Lower leg skin (tissue), 4 donors: ENCODE results near the gene DPH6. TPM values are rescaled to one million over a fixed set of nuclear protein-coding genes. Genes with fewer than 3 reads are reported as not detected.

Experiments
- DNase-seq, 2 donors: peaks; one replicate each; pipeline ENCODE4 v3.0.0-alpha.2; 2019; ENCODE audit warnings: low spot score in 2 of 2
- H3K4me3 ChIP-seq: fragments of 200-600 bp; sonication (generic); 2 replicates; pipeline ENCODE4 v1.5.1; 2017; ENCODE audit warnings: mild to moderate bottlenecking, low read depth; ENCODE audit not compliant: poor library complexity, severe bottlenecking
- POLR2A ChIP-seq, 2 donors: fragments of 450-650 bp; IDR thresholded peaks; one replicate each; pipeline ENCODE4 v1.6.1; 2016 to 2017; ENCODE audit warnings: antibody characterized with exemption in 2 of 2, mild to moderate bottlenecking in 1 of 2, moderate library complexity in 1 of 2
- WGBS, 2 donors: methylation state at CpG; one replicate each; pipeline ENCODE4 v1.1.5; 2018; 5-methylcytosine and 5-hydroxymethylcytosine counted together
- intact Hi-C: fragments of 100-400 bp; cut with DNase I; formaldehyde crosslinking; loops from one replicate; pipeline ENCODE4 v1.15.0; 2023; ENCODE audit warnings: low total_unique reads
- total RNA-seq, 4 donors: library from RNA; depleted of rRNA; stranded (reverse); fragments of >200 nt; gene quantifications; one replicate each; pipeline ENCODE4 v1.1.0, GENCODE V29; 2016
- TF ChIP-seq, protein P1 (sequence below), 3 donors: fragments of 450-650 bp; IDR thresholded peaks; one replicate each; pipeline ENCODE4 v1.5.1; 2016; ENCODE audit warnings: antibody characterized with exemption in 3 of 3, mild to moderate bottlenecking in 3 of 3, moderate library complexity in 2 of 3

Gene DPH6
- total RNA-seq, 4 donors from 2014 or later = 8.1 to 26.4 (median 18.8) TPM

DNA sequence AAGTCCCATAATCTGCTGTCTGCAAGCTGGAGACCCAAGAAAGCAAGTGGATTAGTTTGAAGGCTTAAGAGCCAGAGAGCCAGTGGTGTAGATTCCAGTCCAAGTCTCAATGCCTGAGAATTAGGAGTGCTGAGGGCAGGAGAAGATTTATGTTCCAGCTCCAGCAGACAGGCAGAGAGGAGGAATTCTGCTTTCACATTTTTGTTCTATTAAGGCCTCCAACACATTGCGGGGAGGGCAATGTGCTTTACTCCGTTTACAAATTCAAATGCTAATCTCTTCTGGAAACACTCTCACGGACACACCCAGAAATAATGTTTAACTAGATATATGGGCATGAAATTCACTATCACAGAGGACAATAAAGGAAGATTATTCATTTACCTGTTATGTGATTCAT lies 54.0 kb downstream of the DPH6 start:
- TF ChIP-seq, protein P1, sequence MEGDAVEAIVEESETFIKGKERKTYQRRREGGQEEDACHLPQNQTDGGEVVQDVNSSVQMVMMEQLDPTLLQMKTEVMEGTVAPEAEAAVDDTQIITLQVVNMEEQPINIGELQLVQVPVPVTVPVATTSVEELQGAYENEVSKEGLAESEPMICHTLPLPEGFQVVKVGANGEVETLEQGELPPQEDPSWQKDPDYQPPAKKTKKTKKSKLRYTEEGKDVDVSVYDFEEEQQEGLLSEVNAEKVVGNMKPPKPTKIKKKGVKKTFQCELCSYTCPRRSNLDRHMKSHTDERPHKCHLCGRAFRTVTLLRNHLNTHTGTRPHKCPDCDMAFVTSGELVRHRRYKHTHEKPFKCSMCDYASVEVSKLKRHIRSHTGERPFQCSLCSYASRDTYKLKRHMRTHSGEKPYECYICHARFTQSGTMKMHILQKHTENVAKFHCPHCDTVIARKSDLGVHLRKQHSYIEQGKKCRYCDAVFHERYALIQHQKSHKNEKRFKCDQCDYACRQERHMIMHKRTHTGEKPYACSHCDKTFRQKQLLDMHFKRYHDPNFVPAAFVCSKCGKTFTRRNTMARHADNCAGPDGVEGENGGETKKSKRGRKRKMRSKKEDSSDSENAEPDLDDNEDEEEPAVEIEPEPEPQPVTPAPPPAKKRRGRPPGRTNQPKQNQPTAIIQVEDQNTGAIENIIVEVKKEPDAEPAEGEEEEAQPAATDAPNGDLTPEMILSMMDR (IDR thresholded peaks at IDR 0.05) = no peak
- TF ChIP-seq POLR2A (IDR thresholded peaks at IDR 0.05) = no peak
- no peak for DNase-seq
- 57 to 63% methylated on average over 3 of the region's 3 CpGs for WGBS, 2 donors
- intact Hi-C loops = no loop called here
- no peak overlapping the region for H3K4me3 ChIP-seq

DNA sequence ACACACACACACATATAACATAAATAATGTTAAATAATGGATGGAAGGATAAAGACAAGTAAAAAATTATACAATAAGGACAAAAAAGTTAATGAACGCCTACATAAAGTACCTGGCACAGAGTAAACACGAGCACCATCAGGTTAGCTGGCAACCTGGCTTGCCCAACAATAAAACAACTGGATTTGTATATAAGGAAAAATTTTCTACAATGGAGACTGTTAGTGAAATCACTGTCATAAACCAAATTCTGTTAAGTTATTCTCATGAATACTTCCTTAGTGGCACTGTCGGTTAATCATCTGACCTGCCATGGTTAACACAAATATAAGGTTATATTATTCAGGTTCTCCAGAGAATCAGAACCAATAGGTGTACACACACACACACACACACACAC lies 54.8 kb downstream of the DPH6 start:
- H3K4me3 ChIP-seq = no peak overlapping the region
- intact Hi-C loops = no loop called here
- no peak for DNase-seq
- TF ChIP-seq POLR2A (IDR thresholded peaks at IDR 0.05) = no peak
- TF ChIP-seq, protein P1 (IDR thresholded peaks at IDR 0.05) = no peak
- 71 to 91% methylated on average over 3 of the region's 3 CpGs for WGBS, 2 donors

DNA sequence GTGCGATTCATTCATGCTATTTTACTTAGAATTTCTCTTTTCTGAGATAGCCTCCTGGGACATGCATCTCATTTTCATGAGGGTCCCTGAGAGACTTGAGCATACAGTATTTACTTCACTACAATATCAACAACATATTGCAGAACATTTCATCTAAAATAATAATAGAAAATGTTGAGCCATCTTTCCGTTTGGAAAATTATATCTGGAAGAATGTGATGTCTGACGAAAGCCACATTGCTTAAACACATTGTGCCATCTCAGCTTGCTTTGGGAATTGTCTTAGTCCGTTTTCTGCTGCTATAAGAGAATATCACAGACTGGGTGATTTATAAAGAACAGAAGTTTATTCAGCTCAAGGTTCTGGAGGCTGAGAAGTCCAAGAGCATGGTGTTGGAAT lies 55.5 kb downstream of the DPH6 start:
- WGBS, 2 donors = 84 to 89% methylated on average over 4 of the region's 4 CpGs
- DNase-seq = no peak
- intact Hi-C loops = no loop called here
- no peak overlapping the region for H3K4me3 ChIP-seq
- TF ChIP-seq, protein P1 (IDR thresholded peaks at IDR 0.05) = no peak
- TF ChIP-seq POLR2A (IDR thresholded peaks at IDR 0.05) = no peak

DNA sequence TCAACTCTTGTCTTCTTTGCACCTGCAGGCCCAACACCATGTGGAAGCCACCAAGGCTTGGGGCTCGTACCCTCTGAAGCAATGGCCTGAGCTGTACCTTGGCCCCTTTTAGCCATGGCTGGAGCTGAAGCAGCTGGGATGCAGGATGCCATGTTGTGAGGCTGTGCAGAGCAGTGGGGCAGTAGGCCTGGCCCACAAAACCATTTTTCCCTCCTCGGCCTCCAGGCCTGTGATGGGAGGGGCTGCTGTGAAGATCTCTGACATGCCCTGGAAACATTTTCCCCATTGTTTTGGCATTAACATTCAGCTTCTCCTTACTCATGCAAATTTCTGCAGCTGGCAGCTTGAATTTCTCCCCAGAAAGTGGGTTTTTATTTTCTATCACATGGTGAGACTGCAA lies 58.5 kb downstream of the DPH6 start:
- TF ChIP-seq POLR2A (IDR thresholded peaks at IDR 0.05) = no peak
- TF ChIP-seq, protein P1 (IDR thresholded peaks at IDR 0.05) = no peak
- DNase-seq = no peak
- no peak overlapping the region for H3K4me3 ChIP-seq
- WGBS, 2 donors = 95 to 100% methylated on average over 2 of the region's 2 CpGs
- intact Hi-C loops = no loop called here

DNA sequence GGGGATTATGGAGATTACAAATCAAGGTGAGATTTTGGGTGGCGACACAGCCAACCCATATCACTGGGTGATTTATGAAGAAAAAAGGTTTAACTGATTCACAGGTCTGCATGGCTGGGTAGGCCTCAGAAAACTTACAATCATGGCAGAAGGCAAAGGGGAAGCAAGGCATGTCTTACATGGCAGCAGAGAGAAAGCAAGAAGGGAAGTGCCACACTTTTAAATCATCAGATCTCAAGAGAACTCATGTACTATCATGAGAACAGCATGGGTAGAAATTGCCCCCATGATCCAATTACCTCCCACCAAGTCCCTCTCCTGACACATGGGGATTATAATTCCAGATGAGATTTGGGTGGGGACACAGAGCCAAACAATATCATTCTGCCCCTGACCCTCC lies 59.7 kb downstream of the DPH6 start:
- TF ChIP-seq, protein P1 (IDR thresholded peaks at IDR 0.05) = no peak
- no peak for TF ChIP-seq POLR2A (IDR thresholded peaks at IDR 0.05)
- intact Hi-C loops = no loop called here
- WGBS, 2 donors = 91 to 100% methylated on average over 1 of the region's 1 CpG
- H3K4me3 ChIP-seq = no peak overlapping the region
- no peak for DNase-seq

DNA sequence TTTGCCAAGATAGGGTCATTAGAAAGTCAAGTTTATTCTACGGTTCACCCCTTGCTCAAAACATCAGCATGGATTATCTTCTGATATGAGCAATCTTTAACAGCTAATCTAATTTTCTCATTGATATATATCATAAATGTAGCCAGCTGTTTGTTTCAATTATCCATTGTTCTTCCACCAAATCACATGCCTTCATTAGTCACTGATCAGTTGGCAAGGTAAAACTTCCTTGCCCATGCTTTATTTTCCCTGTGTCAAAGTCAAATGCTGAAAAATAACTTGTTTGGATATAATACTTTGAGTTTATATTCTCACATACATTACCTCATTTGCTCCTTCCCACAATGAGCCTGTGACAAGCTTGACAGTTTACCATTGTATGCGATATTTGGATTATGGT lies 60.6 kb downstream of the DPH6 start:
- no peak for DNase-seq
- intact Hi-C loops = no loop called here
- 84 to 92% methylated on average over 2 of the region's 2 CpGs for WGBS, 2 donors
- no peak overlapping the region for H3K4me3 ChIP-seq
- TF ChIP-seq, protein P1 (IDR thresholded peaks at IDR 0.05) = no peak
- no peak for TF ChIP-seq POLR2A (IDR thresholded peaks at IDR 0.05)
